Fibroblast of villous mesenchyme (primary cell): Measurements from ENCODE around the gene CILP2. TPM values are rescaled to one million over a fixed set of nuclear protein-coding genes. Genes with fewer than 3 reads are reported as not detected.

Experiments
- DNase-seq: peaks from one replicate; pipeline ENCODE4 v3.0.0-alpha.2; 2010; ENCODE audit warnings: low read depth
- H3K4me3 ChIP-seq: 2 replicates; pipeline ENCODE4 v1.5.1; 2011; ENCODE audit warnings: low read depth, mild to moderate bottlenecking, low read length
- CTCF ChIP-seq: IDR thresholded peaks from 2 replicates; pipeline ENCODE4 v1.5.1; 2012; ENCODE audit warnings: low read depth, mild to moderate bottlenecking, low read length; ENCODE audit not compliant: insufficient read depth
- total RNA-seq: library from RNA; depleted of rRNA; stranded (reverse); fragments of >200 nt; gene quantifications from 2 replicates; pipeline ENCODE4 v1.2.3, GENCODE V29; 2012

CILP2 gene
- total RNA-seq, 1 donor: 0.43 TPM

GRCh38 chr19:19526581-19527370 is 11.3 kb upstream of the CILP2 start:
- H3K4me3 ChIP-seq: no peak overlapping the region
- TF ChIP-seq CTCF: no peak
- DNase-seq: no peak

GRCh38 chr19:19527371-19527656 is 10.8 kb upstream of the CILP2 start:
- H3K4me3 ChIP-seq: no peak overlapping the region
- TF ChIP-seq CTCF: no peak
- no peak for DNase-seq

GRCh38 chr19:19527674-19528625 is 10.1 kb upstream of the CILP2 start:
- H3K4me3 ChIP-seq: no peak overlapping the region
- no peak for TF ChIP-seq CTCF
- DNase-seq: no peak

- no peak for TF ChIP-seq CTCF
- peak; percentile 26 for DNase-seq
Measured at GRCh38 chr19:19528721-19529490, 9.2 kb upstream of the CILP2 start, which contains the start of gene YJEFN3. Gene YJEFN3, plus strand, starts transcription at chr19:19528911. Its CDS starts 22 bp downstream, at chr19:19528933.

GRCh38 chr19:19529783-19530422 is 8.2 kb upstream of the CILP2 start:
- DNase-seq: no peak
- no peak for TF ChIP-seq CTCF
- no peak overlapping the region for H3K4me3 ChIP-seq

More at GRCh38 chr19:19528721-19529490, 9.2 kb upstream of the CILP2 start, which contains the start of gene YJEFN3:
- no peak within 1 kb of the TSS for H3K4me3 ChIP-seq

GRCh38 chr19:19530423-19530804 is 7.7 kb upstream of the CILP2 start:
- TF ChIP-seq CTCF: no peak
- no peak overlapping the region for H3K4me3 ChIP-seq
- DNase-seq: no peak
